ENCODE results near the gene SPRYD3.

SPRYD3 gene

GRCh38 chr12:53062011-53062961, 16.9 kb downstream of the SPRYD3 start:
- no peak for DNase-seq

GRCh38 chr12:53061404-53062010, 17.7 kb downstream of the SPRYD3 start:
- DNase-seq = no peak

- no peak for DNase-seq
Observed at GRCh38 chr12:53060721-53061276, 18.4 kb downstream of the SPRYD3 start.

- no peak for DNase-seq
Observed at GRCh38 chr12:53060064-53060720, 19.0 kb downstream of the SPRYD3 start.

GRCh38 chr12:53059434-53060063, 19.6 kb downstream of the SPRYD3 start:
- DNase-seq = no peak

GRCh38 chr12:53058674-53059433, 20.3 kb downstream of the SPRYD3 start:
- no peak for DNase-seq

- no peak for DNase-seq
Observed at GRCh38 chr12:53057816-53058500, 21.2 kb downstream of the SPRYD3 start.

- no peak for DNase-seq
Observed at GRCh38 chr12:53056901-53057300, 22.3 kb downstream of the SPRYD3 start.

- no peak for DNase-seq
Observed at GRCh38 chr12:53056296-53056695, 22.9 kb downstream of the SPRYD3 start.

- no peak for DNase-seq
Observed at GRCh38 chr12:53055471-53056266, 23.5 kb downstream of the SPRYD3 start.

GRCh38 chr12:53054112-53054878, 24.9 kb downstream of the SPRYD3 start:
- peak; percentile 39 to 75 for DNase-seq

GRCh38 chr12:53053218-53054111, 25.7 kb downstream of the SPRYD3 start:
- peak in 1 of 2 donors; percentile 41 for DNase-seq

- no peak for DNase-seq
Observed at GRCh38 chr12:53052419-53053217, 26.6 kb downstream of the SPRYD3 start.

- no peak for DNase-seq
Observed at GRCh38 chr12:53051881-53052412, 27.2 kb downstream of the SPRYD3 start.

- no peak for DNase-seq
Observed at GRCh38 chr12:53051058-53051880, 27.9 kb downstream of the SPRYD3 start.

GRCh38 chr12:53050426-53051057, 28.6 kb downstream of the SPRYD3 start:
- DNase-seq = no peak

All from bone marrow (tissue), 2 donors.